ENCODE results near the gene OTOA. TPM values are rescaled to one million over a fixed set of nuclear protein-coding genes. Genes with fewer than 3 reads are reported as not detected.
"Not testable (repeated sequence)": the region's sequence is repeated elsewhere in the genome, so short reads cannot be mapped to it uniquely, and the experiment has no call there.

Gene OTOA
- total RNA-seq, 1 donor from 2014 or later, result 0.10 TPM

DNA sequence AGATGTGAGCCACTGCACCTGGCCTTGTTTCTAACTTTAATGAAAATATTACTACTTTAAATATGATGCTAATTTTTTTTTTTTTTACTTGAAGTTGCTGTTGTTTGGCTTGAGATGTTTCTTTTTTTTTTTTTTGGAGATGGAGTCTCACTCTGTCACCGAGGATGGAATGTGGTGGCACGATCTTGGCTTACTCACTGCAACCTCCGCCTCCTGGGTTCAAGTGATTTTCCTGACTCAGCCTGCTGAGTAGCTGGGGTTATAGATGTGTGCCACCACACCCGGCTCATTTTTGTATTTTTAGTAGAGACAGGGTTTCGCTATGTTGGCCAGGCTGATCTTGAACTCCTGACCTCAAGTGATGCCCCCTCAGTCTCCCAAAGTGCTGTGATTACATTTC is 35.0 kb upstream of the OTOA start:
- no peak overlapping the region for H3K27ac Mint-ChIP-seq (ENCODE audit: unreplicated experiment)
- H3K36me3 Mint-ChIP-seq (ENCODE audit: low read depth), result peaks cover 23% of the 10 kb centered on the region
- TF ChIP-seq, protein P1, sequence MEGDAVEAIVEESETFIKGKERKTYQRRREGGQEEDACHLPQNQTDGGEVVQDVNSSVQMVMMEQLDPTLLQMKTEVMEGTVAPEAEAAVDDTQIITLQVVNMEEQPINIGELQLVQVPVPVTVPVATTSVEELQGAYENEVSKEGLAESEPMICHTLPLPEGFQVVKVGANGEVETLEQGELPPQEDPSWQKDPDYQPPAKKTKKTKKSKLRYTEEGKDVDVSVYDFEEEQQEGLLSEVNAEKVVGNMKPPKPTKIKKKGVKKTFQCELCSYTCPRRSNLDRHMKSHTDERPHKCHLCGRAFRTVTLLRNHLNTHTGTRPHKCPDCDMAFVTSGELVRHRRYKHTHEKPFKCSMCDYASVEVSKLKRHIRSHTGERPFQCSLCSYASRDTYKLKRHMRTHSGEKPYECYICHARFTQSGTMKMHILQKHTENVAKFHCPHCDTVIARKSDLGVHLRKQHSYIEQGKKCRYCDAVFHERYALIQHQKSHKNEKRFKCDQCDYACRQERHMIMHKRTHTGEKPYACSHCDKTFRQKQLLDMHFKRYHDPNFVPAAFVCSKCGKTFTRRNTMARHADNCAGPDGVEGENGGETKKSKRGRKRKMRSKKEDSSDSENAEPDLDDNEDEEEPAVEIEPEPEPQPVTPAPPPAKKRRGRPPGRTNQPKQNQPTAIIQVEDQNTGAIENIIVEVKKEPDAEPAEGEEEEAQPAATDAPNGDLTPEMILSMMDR (IDR thresholded peaks at IDR 0.05), result no peak
- no peaks in the 10 kb centered on the region for H3K9me3 Mint-ChIP-seq (ENCODE audit: low read depth)
- no peak overlapping the region for H3K4me3 Mint-ChIP-seq (ENCODE audit: unreplicated experiment)
- DNase-seq (ENCODE audit: low spot score), result no peak
- H3K27me3 Mint-ChIP-seq (ENCODE audit: low read depth), result no peaks in the 10 kb centered on the region
- H3K4me1 Mint-ChIP-seq (ENCODE audit: low read depth), result peaks cover 19% of the 10 kb centered on the region

DNA sequence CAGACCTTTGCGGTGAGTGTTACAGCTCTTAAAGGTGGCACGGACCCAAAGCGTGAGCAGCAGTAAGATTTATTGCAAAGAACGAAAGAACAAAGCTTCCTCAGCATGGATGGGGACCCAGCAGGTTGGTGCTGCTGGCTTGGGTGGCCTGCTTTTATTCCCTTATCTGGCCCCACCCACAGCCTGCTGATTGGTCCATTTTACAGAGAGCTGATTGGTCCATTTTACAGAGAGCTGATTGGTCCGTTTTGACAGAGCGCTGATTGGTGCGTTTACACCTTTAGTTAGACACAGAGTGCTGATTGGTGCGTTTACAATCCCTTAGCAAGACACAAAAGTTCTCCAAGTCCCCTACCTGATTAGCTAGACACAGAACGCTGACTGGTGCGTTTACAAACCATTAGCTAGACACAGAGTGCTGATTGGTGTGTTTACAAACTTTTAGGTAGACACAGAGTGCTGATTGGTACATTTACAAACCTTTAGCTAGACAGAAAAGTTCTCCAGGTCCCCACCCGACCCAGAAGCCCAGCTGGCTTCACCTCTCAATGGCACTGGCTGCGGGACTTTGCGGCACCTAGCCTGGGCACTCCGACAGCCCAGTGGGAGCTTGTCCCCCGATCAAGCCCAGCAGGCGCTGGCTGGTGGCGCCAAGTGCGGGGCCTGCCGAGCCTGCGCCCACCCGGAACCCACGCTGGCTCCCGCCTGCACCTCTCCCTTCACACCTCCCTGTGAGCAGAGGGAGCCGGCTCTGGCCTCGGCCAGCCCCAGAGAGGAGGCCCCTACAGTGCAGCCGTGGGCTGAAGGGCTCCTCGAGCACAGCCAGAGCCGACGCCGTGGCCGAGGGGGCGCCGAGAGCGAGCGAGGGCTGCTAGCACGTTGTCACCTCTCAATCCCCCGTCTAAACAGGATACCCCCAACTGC is 33.9 kb upstream of the OTOA start:
- H3K27me3 Mint-ChIP-seq (ENCODE audit: low read depth); H3K9me3 Mint-ChIP-seq (ENCODE audit: low read depth); H3K4me3 Mint-ChIP-seq (ENCODE audit: unreplicated experiment); H3K27ac Mint-ChIP-seq (ENCODE audit: unreplicated experiment); DNase-seq (ENCODE audit: low spot score): not testable (repeated sequence)
- Mint-ChIP-seq H3K36me3 (ENCODE audit: low read depth) (peaks cover 20% of the 10 kb centered on the region), H3K4me1 (ENCODE audit: low read depth) (peaks cover 19% of the 10 kb centered on the region)

DNA sequence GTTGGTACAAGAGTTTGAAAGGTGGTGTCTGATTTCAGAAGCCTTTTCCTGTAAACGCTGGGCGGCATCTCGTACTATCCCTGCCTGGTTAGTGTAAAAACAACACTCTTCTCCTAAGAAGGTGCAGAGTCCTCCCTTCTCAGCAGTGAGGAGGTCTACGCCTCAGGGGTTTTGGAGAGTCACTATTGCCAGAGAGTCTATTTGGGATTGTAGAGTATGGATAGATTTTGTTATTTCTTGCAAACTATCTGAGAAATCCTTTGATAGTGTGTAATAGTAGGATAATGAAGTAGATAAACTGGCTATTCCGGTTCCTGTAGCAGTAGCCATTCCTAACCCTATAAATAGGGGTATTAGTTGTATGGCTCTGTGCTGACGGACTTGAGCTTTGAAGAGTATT is 32.9 kb upstream of the OTOA start:
- not testable (repeated sequence) for H3K27me3 Mint-ChIP-seq (ENCODE audit: low read depth); H3K4me3 Mint-ChIP-seq (ENCODE audit: unreplicated experiment); H3K27ac Mint-ChIP-seq (ENCODE audit: unreplicated experiment); DNase-seq (ENCODE audit: low spot score); H3K9me3 Mint-ChIP-seq (ENCODE audit: low read depth)
- peaks cover 20% of the 10 kb centered on the region for H3K36me3 Mint-ChIP-seq (ENCODE audit: low read depth)
- peaks cover 19% of the 10 kb centered on the region for H3K4me1 Mint-ChIP-seq (ENCODE audit: low read depth)

DNA sequence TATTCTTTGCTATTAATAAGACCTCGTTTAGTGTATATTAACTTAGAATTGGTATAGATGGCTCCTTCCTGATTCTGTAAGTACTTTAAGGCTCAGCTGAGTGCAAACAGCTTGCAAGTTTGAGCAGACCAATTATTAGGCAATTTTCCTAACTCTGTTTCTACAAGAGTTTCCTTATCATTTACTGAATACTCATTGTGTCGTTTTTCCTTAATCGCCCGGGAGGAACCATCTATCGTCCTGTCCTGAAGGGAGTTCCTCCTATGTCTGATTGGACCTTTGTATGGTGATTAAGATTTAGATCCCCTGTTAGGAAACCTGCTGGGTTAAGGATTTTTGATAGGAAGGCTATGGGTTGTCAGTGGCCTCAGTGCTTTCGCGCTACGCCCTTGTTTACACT is 32.4 kb upstream of the OTOA start:
- H3K27ac Mint-ChIP-seq (ENCODE audit: unreplicated experiment); H3K27me3 Mint-ChIP-seq (ENCODE audit: low read depth); H3K4me3 Mint-ChIP-seq (ENCODE audit: unreplicated experiment); H3K9me3 Mint-ChIP-seq (ENCODE audit: low read depth); DNase-seq (ENCODE audit: low spot score): not testable (repeated sequence)
- peaks cover 17% of the 10 kb centered on the region for H3K36me3 Mint-ChIP-seq (ENCODE audit: low read depth)
- H3K4me1 Mint-ChIP-seq (ENCODE audit: low read depth), result peaks cover 15% of the 10 kb centered on the region

DNA sequence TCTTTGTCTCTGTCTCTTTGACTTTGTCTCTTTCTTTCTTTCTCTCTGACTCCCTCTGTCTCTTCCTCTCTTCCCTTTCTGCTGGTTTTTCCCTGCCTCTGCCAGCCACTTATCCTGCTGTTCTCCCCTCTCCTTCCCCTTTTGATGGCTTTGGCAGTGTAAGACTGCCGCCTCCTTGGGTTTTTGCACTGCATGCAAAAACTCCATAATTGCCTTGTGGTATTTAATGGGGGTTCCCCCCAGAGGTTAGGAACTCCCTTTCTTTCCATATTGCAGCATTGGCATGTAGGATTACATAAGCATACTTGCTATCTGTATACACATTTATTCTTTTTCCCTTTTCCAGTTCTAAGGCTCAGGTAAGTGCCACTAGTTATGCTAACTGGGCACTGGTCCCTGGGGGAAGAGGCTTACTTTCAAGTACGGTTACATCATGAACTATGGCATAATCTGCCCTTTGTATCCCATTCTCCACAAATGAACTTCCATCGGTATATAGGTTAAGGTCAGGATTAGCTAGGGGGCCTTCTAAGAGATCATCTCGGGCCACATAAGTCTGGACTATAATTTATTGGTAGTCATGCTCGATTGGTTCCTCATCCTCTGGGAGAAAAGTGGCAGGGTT is 31.7 kb upstream of the OTOA start:
- not testable (repeated sequence) for DNase-seq (ENCODE audit: low spot score); H3K4me3 Mint-ChIP-seq (ENCODE audit: unreplicated experiment); H3K4me1 Mint-ChIP-seq (ENCODE audit: low read depth); H3K27me3 Mint-ChIP-seq (ENCODE audit: low read depth); H3K9me3 Mint-ChIP-seq (ENCODE audit: low read depth); H3K27ac Mint-ChIP-seq (ENCODE audit: unreplicated experiment)
- H3K36me3 Mint-ChIP-seq (ENCODE audit: low read depth), result peaks cover 14% of the 10 kb centered on the region

DNA sequence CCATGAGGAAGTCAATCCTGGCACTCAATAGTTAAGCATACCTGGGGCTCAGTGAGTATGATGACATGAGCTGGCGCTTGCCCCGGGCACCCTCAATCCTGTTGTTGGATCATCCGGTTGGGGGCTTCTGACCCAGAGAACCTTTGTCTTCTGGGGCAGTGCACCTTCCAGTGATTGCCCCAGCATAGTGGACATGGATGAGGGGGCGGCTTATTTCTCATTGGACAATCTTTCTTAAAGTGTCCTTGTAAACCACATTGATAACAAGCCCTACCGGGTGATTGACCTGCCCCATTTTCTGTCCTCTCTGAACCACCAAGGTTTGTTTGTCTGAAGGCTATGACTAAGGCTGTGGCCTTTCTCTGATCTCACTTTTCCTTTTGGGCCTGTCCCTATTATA is 29.6 kb upstream of the OTOA start:
- Mint-ChIP-seq H3K4me1 (ENCODE audit: low read depth) (peaks cover 4% of the 10 kb centered on the region), H3K27me3 (ENCODE audit: low read depth) (no peaks in the 10 kb centered on the region), H3K4me3 (ENCODE audit: unreplicated experiment) (no peak overlapping the region), H3K9me3 (ENCODE audit: low read depth) (no peaks in the 10 kb centered on the region), H3K36me3 (ENCODE audit: low read depth) (peaks cover 10% of the 10 kb centered on the region), H3K27ac (ENCODE audit: unreplicated experiment) (no peak overlapping the region)
- DNase-seq (ENCODE audit: low spot score), result no peak
- TF ChIP-seq, protein P1 (IDR thresholded peaks at IDR 0.05), result no peak

DNA sequence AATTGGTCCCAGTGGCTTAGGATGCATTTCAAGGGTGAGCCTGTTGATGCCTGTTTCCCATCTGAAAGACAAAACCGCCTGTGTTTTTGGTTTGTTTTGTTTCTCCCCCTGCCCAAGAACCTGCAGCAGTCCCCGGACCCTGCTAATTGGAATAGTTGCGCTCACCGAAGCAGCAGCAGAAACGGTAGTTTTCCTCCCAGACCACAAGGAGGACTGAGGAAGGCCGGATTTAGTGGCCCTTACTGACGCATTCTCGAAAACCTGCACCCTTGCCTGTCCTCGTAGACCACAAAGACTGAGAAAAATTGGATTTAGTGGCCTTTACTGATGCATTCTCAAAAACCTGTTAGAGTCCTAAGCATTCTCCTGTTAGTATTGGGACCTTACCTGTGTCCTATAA is 28.1 kb upstream of the OTOA start:
- DNase-seq (ENCODE audit: low spot score); H3K4me1 Mint-ChIP-seq (ENCODE audit: low read depth); H3K27me3 Mint-ChIP-seq (ENCODE audit: low read depth); H3K36me3 Mint-ChIP-seq (ENCODE audit: low read depth); H3K9me3 Mint-ChIP-seq (ENCODE audit: low read depth); H3K27ac Mint-ChIP-seq (ENCODE audit: unreplicated experiment); H3K4me3 Mint-ChIP-seq (ENCODE audit: unreplicated experiment): not testable (repeated sequence)

All from chondrocyte (in vitro differentiated cells).